PFSK-1 (cell line): ENCODE results near the gene MBNL2.

Source experiments
- FOXP2 ChIP-seq: optimal IDR thresholded peaks from 2 replicates; pipeline ENCODE3; 2011; ENCODE audit warnings: borderline replicate concordance, control low read depth, inconsistent platforms; ENCODE audit not compliant: insufficient read depth; ENCODE audit errors: extremely low read length, extremely low read depth
- POLR2AphosphoS5 ChIP-seq: IDR thresholded peaks from 2 replicates; pipeline ENCODE4 v1.6.1; 2012; ENCODE audit warnings: low read depth, mild to moderate bottlenecking, control low read depth, low read length, moderate library complexity
- REST ChIP-seq, 2 experiments: IDR thresholded peaks; 2 replicates each; pipeline versions ENCODE4 v1.6.1 to v1.8.0; 2011 to 2012; ENCODE audit warnings: low read depth in 2 of 2, low read length in 2 of 2, control low read depth in 1 of 2, inconsistent platforms in 1 of 2, mild to moderate bottlenecking in 1 of 2, moderate library complexity in 1 of 2; ENCODE audit not compliant: insufficient read depth in 1 of 2
- SIN3A ChIP-seq: IDR thresholded peaks from 2 replicates; pipeline ENCODE4 v1.6.1; 2012; ENCODE audit warnings: mild to moderate bottlenecking, low read length, moderate library complexity, borderline replicate concordance; ENCODE audit not compliant: insufficient read depth
- TAF1 ChIP-seq: IDR thresholded peaks from 2 replicates; pipeline ENCODE4 v1.6.1; 2012; ENCODE audit warnings: low read length, control low read depth, borderline replicate concordance; ENCODE audit not compliant: insufficient read depth

Gene MBNL2

GRCh38 chr13:97288486-97288900, 66.4 kb downstream of the MBNL2 start:
- TF ChIP-seq REST (IDR thresholded peaks at IDR 0.05; ENCODE audit: insufficient read depth in 1 of 2, low read depth in 2 of 2, low read length in 2 of 2) (no peak), POLR2AphosphoS5 (no peak), SIN3A (no peak), FOXP2 (no peak), TAF1 (no peak)

- no peak for TF ChIP-seq POLR2AphosphoS5
- no peak for TF ChIP-seq SIN3A
- TF ChIP-seq REST (IDR thresholded peaks at IDR 0.05; ENCODE audit: insufficient read depth in 1 of 2, low read depth in 2 of 2, low read length in 2 of 2): no peak
- no peak for TF ChIP-seq TAF1
- no peak for TF ChIP-seq FOXP2
Observed at GRCh38 chr13:97289514-97290298, 67.6 kb downstream of the MBNL2 start.

- no peak for TF ChIP-seq REST (IDR thresholded peaks at IDR 0.05; ENCODE audit: insufficient read depth in 1 of 2, low read depth in 2 of 2, low read length in 2 of 2)
- TF ChIP-seq FOXP2: no peak
- TF ChIP-seq SIN3A: no peak
- TF ChIP-seq POLR2AphosphoS5: no peak
- no peak for TF ChIP-seq TAF1
Observed at GRCh38 chr13:97295283-97296182, 73.4 kb downstream of the MBNL2 start.

DNA sequence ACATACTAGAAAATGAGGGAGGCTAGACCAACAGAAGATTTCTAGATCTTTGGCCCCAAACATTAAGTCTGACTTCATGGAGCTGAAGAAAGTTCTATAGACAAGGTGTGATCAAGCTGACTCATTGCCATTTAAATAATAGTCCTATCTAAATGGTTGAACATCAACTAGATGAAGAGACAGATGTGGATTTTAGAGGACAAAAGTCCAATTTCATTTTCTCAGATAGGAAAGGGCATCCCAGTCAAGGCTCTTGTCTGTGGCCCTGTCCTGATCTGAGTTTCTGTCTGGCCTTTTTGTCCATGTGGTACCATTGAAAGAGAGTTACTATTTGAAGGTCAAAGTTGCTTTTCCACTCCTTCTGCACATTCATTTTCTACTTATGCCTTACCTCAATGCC, 74.6 kb downstream of the MBNL2 start:
- TF ChIP-seq REST (IDR thresholded peaks at IDR 0.05; ENCODE audit: insufficient read depth in 1 of 2, low read depth in 2 of 2, low read length in 2 of 2) (no peak), FOXP2 (no peak), POLR2AphosphoS5 (no peak), TAF1 (no peak), SIN3A (no peak)
